Fibroblast of the conjunctiva (primary cell): ENCODE measurements around the gene HHATL.

ENCODE experiments used
- DNase-seq: peaks from one replicate; pipeline ENCODE4 v3.0.0-alpha.2; 2010; ENCODE audit warnings: low read depth

HHATL gene

GRCh38 chr3:42712344-42712648 is 9.7 kb upstream of the HHATL start:
- DNase-seq = no peak

DNA sequence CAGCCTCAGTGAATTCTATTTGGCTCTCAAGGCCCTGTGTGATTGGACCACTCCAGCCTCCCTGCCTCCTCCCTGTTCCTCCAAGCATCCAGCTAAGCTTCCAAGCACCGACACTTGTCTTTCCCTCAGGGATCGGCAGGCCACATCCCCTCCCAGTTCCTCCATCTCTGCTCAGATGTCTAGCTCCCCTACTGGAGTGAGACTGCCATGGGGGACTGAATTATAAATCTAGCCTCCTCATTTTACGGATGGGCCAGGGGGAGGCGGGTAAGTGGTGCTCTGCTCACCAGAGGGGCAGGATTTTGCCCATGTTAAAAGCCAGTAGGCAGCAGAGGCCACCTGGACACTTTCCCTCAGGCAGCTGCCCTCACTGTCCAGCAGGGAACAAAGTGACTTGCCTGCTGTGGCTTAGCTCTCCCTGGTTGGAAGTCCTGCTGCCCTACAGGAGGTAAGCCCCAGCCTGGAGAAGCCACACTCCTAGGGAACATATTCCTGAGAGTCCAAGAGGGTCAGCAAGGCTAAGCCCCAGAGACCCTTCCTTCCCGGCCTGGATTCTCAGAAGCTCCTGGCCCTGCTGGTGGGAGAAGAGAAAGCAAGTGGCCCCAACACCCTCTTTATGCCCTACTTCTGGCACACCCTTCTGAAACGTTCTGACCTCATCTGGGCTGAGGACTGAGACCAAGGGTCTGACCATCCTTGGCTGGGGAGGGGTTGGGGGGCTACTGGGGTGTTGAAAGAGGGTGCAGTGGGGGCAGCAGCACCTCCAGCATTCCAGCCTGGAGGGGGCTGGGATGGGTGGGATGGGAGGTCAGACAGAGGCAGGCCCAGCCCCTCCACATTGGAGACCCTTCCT is 9.1 kb upstream of the HHATL start:
- DNase-seq = no peak

GRCh38 chr3:42710323-42711021 is 7.9 kb upstream of the HHATL start:
- no peak for DNase-seq

DNA sequence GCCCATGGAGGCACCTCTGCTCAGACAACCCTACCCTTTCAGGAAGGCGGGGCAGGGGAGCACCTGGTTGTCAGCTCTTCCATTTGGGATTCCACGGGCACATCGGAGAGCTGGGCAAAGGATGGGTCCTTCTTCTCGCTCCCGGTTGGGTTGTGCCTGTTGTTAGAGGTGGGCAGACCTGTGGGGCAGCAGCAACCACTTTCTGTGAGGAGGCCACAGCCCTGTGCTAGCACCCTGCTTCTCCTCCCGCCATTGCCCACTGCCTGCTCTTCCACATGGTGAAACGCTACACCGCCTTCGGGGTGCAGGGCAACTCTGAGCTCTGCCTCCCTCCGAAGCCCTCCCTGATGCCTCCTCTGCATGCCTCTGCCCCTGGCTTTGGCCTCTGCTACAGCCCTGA is 7.0 kb upstream of the HHATL start:
- no peak for DNase-seq

GRCh38 chr3:42708611-42709151 is 6.1 kb upstream of the HHATL start:
- no peak for DNase-seq

- DNase-seq = no peak
Observed at GRCh38 chr3:42707620-42708355, 5.2 kb upstream of the HHATL start.

- DNase-seq = no peak
Observed at GRCh38 chr3:42706721-42707619, 4.4 kb upstream of the HHATL start.

DNA sequence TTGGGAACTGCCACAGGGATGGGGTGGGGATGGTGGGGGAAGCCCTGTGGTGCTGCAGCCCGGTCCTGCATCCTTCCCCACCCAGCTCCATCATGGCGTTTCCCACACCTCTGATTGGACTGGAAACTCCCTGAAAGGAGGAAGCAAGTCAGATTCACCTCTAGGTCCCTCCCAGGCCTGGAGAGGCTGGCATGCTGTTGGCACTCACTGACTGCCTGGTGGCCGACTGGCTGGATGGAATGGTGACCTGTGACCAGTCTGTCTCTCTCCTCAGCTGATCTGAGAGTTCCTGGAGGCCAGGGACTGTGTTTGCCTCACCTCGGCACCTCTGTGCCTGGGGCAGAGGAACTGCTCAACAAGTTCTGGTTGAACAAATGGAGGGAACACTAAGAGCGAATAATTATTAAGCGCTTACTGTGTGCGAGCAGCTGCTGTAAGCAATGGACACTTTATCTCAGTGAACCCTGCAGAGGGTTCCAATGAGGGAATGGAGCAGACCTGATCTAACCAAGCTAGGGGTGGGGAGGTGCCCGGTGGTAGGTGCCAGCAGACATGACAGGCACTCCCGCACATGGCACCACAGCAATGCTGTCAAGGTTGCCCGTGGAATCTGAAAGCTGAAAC is 3.5 kb upstream of the HHATL start:
- no peak for DNase-seq

DNA sequence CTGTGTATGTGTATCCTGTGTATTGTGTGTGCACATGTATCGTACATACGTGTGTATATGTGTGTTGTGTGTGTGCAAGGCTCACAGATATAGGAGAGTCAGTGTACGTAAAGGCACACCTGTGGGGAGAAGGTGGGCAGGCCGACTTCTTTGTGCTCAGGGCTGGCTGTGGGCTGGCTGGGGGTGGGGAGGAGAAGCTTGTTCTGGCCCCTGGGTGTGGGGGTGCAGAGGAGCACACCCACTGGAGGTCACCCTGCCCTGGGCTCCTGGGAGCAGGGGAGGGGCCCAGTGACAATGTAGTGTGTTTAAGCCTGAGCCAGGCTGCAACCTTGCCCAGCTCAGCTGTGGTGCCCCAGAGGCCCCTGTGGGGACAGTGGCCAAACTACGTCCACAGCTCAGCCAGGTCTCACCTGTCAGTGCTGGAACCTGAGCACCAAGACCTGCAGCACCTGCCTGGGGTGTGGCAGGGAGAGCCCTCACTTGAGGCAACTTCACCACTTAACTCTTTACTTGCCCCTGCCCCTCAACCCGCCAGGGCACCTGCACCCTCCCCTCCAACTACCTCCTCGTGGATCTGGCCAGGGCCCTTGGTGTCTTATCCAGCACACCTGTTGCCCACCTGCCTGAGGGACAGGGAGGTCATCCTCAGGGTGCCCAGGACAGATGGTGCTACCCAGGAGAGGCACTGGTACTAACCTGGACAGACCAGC is 2.6 kb upstream of the HHATL start:
- DNase-seq = no peak

DNA sequence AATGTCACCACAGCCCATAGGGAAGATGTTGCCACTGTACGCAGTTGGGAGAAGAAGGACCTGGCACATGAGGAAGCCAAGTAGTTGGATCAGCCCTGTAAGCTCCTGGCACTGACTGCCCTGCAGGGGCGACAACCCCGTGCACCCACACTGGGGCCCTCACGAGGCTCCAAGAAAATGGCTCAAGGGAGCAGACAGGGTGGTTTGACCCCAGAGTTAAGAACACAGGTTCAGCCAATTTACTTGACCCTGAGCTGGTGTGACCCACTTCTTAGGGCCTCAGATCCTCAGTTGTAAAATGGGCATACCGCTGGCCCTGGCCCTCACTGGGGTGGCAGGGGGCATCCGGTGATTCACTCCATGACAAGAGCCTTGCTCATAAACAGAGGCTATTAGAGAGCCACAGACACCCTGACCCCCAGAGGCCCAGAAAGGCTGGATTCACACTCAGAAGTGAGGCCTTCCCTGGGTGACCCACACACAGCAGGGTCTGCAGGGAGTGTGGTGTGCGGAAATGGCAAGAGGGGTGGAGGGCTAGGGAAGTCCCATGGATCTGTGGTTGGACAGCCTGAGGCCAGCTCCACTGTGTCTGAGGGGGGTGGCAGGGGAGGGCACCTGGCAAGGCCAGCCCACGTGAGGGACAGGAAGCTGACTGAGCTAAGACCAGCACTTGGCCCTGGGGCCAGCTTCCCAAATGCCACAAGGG is 1.7 kb upstream of the HHATL start:
- no peak for DNase-seq

DNA sequence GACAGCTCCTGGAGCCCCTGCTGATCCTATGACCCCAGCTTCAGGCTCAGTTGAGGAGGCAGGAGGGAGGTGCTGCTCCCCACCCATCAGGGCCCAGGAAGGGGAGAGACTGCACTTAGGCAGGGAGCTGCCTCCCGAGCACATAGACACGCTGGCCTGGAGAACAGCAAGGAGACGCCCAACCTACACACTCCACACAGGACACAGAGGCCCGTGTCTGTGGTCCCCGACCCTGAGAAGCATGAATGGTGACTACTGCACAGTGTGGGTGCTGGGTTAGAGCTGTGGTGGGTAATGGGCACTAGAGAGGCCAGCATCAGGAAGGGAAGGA is 1.1 kb upstream of the HHATL start:
- no peak for DNase-seq

DNA sequence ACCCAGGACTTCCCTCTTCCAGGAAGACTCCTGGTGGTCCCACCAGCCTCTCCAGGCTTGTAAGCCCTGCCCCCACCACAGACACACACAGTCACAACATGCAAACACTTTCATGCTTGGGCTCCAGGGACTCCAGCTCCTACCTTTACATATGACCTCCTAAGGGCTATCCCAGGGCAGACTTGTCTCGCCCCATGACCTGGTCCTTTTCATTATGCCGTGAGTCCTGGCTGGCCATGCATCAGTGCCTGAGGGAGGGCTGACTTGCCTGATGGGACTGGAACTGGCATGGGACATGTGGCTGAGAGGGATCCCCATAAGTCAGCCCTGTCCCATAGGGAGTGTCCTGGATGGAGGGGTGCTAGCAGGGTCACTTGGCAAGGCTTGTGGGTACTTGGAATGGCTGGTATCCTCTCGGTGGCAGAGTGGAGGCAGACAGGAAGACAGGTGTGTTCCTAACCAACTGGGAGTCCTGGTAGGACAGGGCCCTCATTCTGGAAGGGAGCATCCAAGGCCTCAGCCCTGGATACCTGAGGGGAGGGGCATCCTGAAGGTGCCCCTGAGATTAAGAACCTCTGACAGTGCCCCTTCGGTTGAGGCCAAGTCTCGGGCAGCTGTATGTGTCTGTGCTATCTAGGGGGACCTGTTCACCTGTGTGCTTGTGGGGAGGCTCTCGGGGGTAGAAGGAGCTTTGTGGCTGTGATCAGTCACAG is 540 bp upstream of the HHATL start:
- DNase-seq = no peak

- no peak for DNase-seq
Observed at GRCh38 chr3:42701371-42702065, 1.1 kb downstream of the HHATL start.

DNA sequence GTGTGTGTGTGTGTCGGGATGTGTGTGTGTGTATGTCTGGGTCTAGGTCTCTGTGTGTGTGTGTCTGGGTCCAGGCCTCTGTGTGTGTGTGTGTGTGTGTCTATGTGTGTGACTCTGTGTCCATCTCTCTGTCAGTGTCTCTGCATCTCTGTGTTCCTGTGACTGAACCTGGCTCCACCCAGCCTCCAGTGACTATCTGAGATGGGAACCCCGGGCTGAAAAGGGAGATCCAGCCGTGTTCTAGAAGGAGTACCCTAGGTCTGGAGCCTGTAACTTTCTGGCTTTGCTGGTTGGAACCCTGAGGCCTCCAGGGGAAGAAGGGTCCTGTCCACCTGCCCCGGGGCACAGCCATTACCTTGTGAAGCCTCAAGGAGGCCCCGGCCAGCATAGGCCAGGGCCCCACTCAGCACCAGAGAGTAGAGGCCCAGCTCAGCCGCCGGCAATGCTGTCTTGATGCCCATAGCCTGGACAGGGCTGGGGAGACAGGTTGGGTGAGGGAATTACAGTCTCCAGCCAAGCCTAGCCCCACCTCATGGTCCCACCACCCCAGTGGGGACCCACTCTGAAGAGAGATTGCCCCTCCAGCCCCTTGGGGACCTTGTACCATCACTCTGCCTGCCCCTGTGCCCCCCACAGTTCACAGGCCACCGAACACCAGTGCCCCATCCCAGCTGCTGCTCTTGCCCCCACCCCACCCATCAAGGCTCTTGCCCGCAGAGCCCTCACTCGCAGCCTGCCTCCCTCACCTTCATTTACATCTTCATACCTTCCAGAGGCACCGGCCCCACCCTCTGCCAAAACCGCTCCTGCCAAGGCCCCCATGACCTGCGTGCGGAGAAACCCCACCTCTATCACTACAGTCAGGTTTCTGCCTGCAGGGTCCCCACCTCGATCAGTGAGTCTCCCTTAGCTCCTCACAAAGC is 2.0 kb downstream of the HHATL start:
- DNase-seq = no peak

DNA sequence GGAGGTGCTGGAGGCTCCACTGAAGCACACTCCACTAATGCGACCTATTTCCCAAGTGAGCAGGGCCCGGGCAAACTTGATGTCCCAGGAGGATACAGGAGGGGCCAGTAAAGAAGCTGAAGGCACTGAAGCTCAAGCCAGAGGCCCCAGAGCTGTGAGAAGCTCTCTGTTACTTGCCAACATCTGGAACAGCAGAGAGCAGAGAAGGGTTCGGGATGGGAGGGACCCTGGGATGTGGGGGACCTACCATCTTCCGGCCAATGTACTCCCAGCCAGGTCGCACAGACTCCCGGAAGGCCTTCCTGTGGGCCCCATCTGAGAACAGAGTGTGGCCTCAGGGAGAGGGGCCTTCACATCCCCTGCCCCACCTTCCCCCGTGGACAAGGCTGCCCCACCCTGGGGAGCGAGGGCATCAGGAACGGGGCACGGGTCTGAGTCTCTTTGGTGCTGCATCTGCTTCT is 3.1 kb downstream of the HHATL start:
- DNase-seq = no peak

GRCh38 chr3:42698911-42699230 is 3.7 kb downstream of the HHATL start:
- DNase-seq = no peak

GRCh38 chr3:42698216-42698910 is 4.2 kb downstream of the HHATL start:
- DNase-seq = no peak
